Epithelial cell of prostate (primary cell): Measurements from ENCODE around the gene VWA5B2.

ENCODE experiments used
- DNase-seq: peaks from one replicate; pipeline ENCODE4 v3.0.0-alpha.2; 2011; ENCODE audit warnings: low read depth, low spot score
- H3K27ac ChIP-seq: fragments of 450-650 bp; 2 replicates; pipeline ENCODE4 v1.5.1; 2017; ENCODE audit warnings: mild to moderate bottlenecking

VWA5B2 gene

DNA sequence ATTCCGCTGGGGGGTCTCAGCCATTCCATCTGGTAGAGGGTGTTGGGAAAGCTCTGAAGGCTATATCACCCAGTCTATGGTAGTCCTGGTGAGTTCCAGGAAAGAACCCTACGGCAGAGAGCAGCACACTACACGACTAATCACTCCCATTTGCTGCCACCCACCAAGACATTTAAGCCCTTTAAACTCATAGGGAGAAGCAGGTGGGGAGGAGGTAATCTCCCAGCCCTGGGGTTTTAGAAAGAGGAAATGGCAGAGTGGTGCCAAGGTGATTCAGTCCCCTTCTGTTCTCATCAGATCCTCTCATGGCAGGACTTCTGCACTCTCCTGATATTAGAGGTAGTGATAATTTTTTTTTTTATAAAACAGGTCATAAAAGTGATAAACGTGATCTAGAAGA lies 10.6 kb upstream of the VWA5B2 start:
- no peak overlapping the region for H3K27ac ChIP-seq
- DNase-seq = no peak

DNA sequence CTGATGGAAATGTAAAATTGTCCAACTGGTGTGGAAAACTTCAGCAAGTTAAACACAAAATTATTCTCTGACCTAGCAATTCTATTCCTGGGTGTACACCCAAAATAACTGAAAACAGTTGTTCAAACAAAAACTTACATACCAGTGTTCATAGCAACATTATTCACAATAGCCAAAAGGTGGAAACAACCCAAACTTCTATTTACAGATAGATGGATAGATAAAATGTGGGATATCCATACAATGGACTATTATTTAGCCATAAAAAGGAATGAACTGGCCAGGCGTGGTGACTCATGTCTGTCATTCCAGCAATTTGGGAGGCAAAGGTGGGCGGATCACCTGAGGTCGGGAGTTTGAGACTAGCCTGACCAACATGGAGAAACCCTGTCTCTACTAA lies 6.9 kb upstream of the VWA5B2 start:
- no peak overlapping the region for H3K27ac ChIP-seq
- no peak for DNase-seq

DNA sequence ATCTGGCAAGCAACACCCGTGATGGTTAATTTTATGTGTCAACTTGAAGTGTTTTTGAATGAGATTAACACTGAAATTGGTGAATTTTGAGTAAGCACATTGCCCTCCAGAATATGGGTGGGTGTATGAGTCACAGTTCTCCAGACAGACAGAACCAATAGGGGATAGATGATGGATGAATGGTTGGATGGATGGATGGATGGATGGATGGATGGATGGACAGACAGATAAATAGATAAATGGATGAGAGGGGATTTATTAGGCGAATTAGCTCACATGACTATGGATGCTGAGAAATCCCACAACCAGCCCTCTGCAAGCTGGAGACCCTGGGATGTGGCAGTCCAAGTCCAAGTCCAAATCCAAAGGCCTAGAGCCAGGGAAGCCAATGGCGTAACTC lies 5.4 kb upstream of the VWA5B2 start:
- DNase-seq = no peak
- no peak overlapping the region for H3K27ac ChIP-seq

GRCh38 chr3:184227481-184227935 lies 1.9 kb upstream of the VWA5B2 start:
- no peak for DNase-seq
- H3K27ac ChIP-seq = no peak overlapping the region

DNA sequence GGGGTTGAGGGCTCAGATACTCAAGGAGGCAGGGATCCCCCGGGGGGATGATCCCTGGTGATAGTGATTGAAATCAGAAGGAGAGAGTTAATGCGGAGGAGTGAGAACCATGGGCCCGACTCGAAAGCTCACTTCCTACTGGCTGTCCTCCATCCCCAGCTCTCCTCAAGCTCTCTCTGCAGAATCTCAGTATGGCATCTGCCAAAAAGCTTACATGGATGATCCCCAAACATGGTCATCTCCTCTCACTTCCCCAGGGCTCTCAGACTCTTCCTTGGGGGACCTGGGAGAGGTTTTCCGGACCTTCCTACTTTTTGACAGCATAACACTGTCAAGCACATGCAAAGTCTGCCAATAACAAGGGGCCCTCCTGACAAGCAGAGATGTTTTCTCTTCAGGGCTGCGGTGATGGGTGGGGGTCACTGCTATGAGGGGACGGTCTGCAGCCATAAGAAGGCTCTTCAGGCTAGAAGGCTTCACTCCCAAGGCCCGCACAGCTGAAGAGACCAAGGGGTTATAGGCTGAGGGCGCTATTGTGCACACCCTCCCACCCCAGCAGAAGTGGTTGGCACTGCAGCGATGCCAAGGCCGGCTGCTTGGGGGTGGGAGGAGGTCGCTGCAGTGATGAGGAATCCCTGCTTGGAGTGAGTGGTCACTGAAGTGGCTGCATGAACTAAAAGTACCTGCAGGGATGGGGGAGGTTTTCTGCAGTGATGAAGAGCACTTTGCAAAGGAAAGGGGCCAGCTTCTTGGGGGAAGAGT lies 828 bp upstream of the VWA5B2 start:
- H3K27ac ChIP-seq = no peak overlapping the region
- DNase-seq = no peak

GRCh38 chr3:184230081-184230602 lies 757 bp downstream of the VWA5B2 start:
- no peak for DNase-seq
- H3K27ac ChIP-seq = no peak overlapping the region

DNA sequence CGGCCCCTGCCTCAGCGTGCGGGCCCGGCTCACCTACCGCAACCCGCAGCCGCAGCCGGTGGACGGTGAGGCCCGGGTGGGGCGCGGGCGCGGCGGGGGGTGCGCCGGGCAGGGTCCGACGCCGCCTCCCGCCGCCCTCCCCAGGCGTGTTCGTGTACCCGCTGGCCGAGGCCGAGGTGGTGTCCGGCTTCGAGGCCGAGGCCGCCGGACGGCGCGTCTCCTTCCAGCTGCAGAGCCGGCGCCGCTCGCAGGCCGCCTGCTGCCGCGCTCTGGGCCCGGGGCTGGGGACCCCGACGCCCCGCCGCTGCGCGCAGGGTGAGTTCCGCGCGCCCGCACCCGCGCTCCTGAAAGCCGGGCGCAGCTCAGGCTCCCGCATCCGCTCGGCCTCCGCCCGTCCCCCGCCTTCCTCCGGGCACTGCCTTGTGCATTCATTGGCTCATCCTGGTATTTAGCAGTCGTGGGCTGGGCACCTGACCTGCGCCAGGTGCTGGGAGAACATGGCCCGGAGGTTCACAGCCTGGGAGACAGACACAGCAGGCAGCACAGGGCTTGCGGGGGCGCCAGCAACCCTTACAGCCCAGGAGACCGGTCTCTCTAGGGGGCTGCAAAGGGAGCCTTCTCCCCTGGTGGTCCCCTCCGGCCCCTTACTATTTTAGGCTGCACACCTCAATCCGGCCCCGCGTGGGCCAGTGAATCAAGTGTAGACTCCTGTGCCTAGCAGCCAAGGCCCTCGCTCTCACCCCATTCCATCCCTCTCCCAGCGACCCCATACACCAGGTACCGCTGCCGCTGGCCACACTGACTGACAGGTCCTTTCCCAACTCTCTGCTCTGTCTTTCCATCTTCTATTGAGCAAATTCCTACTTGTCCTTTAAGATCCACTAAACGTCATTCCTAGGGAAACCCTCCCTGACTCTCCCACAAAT lies 1.5 kb downstream of the VWA5B2 start:
- H3K27ac ChIP-seq = no peak overlapping the region
- DNase-seq = no peak

DNA sequence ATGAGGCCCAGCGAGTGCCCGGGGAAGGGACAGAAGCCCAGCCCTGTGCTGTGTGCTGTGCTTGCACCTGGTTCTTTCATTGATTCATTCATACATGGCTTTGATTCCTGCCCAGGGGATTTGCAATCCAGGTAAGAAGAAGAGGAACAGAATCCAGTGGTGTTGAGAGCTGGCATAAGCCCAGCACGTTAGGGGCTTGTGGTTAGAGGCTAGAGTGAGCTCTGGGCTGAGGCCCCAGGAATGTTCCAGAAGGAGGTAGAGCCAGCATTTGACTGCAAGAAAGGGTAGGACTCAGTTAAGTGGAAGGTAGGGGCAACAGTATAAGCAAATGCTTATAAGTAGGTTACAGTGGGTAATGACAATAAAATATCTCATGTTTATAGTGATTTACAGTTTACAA lies 2.3 kb downstream of the VWA5B2 start:
- no peak for DNase-seq
- H3K27ac ChIP-seq = no peak overlapping the region

GRCh38 chr3:184233127-184233843 lies 3.9 kb downstream of the VWA5B2 start:
- DNase-seq = no peak
- H3K27ac ChIP-seq = no peak overlapping the region

- H3K27ac ChIP-seq = no peak overlapping the region
- DNase-seq = peak; percentile 64
Observed at GRCh38 chr3:184234224-184234623, 4.8 kb downstream of the VWA5B2 start.

DNA sequence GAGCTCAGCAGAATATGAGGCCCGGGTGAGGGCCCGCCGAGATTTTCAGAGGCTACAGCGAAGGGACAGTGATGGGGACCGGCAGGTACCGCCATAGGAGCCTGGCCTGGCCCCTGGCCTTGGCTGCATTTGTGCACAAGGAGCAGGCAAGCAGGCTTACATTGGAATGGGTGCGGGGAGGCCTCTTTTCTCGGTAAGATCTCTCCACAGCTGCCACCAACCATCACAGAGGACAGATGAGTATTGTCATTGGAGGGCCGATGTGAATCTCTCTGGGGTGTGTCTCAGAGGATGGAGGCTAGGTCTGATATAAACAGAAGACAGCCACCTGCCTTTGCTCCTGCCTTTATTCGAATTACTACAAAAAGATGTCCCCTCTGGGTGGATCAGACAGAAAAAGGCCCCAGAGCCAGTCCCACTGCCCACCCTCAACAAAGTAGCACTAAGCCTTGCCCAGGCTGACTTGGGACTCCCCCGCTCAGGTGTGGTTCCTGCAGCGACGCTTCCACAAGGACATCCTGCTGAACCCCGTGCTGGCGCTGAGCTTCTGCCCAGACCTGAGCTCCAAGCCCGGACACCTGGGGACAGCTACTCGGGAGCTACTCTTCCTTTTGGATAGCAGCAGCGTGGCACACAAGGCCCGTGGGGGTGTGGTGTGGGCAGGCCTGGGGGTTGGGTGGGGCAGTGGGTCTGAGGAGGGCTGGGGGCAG lies 5.4 kb downstream of the VWA5B2 start:
- no peak for DNase-seq
- no peak overlapping the region for H3K27ac ChIP-seq

GRCh38 chr3:184235381-184236032 lies 6.1 kb downstream of the VWA5B2 start:
- H3K27ac ChIP-seq = no peak overlapping the region
- no peak for DNase-seq

GRCh38 chr3:184236033-184236410 lies 6.6 kb downstream of the VWA5B2 start:
- no peak overlapping the region for H3K27ac ChIP-seq
- DNase-seq = no peak

DNA sequence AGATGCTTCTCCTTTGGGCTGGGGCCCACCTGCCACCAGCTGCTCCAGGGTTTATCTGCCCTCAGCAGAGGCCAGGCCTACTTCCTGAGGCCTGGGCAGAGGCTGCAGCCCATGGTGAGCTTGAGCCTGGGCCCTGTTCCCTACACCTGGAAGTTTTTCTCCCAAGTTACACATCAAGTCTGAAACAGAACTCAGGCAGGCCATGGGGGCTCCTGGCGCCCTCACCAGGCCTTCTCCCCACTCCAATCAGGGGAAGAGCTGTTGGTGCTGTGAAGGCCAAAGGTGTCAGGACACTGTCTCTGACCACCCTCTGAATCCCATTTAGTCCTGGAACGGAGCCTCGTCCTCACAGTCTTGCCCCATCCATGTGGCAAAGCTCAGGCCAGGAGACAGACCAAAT lies 7.3 kb downstream of the VWA5B2 start:
- no peak overlapping the region for H3K27ac ChIP-seq
- DNase-seq = no peak

GRCh38 chr3:184237211-184237610 lies 7.8 kb downstream of the VWA5B2 start:
- no peak for DNase-seq
- H3K27ac ChIP-seq = no peak overlapping the region

DNA sequence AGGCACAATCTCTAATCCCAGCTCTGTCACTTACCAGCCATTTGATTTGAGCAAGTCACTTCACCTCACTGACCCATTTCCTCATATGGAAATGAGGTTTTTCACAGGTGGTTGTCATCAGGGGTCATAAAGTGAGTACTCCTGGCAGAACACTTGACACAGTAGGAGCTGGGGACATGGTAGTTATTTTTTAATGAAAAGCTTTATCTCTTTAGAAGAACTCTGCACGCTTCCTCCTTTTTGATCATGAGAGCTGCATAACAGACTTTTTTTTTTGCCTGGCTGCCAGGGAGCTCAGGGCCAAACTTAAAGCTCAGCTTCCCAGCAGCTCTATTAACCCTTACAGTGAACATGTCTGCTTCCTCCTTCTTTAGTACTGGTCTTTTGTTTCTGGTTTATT lies 8.4 kb downstream of the VWA5B2 start:
- DNase-seq = no peak
- no peak overlapping the region for H3K27ac ChIP-seq

DNA sequence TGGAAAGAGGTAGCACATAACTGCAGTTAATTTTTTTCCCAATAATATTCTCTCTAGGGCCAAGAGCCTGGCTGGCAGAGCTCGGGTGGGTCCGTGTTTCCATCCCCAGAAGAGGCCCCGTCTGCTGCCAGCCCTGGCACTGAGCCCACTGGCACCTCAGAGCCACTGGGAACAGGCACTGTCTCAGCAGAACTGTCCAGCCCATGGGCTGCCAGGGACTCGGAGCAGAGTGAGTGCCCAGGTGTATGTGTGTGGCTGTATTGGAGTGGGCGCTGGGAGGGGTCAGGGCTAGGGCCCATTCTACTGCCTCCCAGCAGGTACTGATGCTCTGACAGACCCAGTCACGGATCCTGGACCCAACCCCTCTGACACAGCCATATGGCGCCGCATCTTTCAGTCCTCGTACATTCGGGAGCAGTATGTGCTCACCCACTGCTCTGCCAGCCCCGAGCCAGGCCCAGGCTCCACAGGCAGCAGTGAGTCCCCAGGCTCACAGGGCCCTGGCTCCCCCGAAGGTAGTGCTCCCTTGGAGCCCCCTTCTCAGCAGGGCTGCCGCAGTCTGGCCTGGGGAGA lies 8.9 kb downstream of the VWA5B2 start:
- no peak overlapping the region for H3K27ac ChIP-seq
- no peak for DNase-seq

GRCh38 chr3:184239221-184239620 lies 9.8 kb downstream of the VWA5B2 start:
- H3K27ac ChIP-seq = no peak overlapping the region
- no peak for DNase-seq

DNA sequence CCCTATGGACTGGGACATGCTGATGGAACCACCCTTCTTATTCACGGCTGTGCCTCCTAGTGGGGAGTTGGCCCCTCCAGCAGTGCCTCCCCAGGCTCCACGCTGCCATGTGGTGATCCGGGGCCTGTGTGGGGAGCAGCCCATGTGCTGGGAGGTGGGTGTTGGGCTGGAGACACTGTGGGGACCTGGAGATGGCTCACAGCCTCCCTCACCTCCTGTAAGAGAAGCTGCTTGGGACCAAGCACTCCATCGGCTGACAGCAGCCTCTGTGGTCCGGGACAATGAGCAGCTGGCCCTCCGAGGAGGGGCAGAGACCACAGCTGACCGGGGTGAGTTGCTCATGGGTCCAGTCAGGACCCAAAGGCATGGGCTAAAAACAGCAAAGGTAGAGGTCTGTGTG lies 10.3 kb downstream of the VWA5B2 start:
- no peak for DNase-seq

More for the DNA sequence above, 10.3 kb downstream of the VWA5B2 start:
- H3K27ac ChIP-seq = no peak overlapping the region
